Measurements from ENCODE around the gene COL4A3.

DNA sequence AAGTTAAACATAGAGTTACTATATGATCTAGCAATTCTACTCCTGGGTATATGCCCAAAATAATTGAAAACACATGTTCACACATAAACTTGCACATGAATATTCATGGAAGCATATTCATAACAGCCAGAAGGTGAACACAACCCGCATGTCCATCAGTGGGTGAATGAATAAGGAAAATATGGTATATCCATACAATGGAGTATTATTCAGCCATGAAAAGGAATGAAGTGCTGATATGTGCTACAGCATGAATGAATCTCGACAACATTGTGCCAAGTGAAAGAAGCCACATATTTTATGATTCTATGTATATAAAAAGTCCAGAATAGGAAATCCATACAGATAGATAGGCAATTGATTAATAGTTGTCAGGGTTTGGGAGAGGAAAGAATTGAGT, 16.3 kb upstream of the COL4A3 start:
- TF ChIP-seq POLR2AphosphoS5 (IDR thresholded peaks at IDR 0.05; ENCODE audit: low read depth, low read length), result no peak
- TF ChIP-seq TAF1 (IDR thresholded peaks at IDR 0.05; ENCODE audit: borderline replicate concordance, low read depth, low read length), result no peak
- no peak for TF ChIP-seq POLR2A (IDR thresholded peaks at IDR 0.05; ENCODE audit: low read depth, low read length)
